ENCODE measurements around the gene GSC2.

- TF ChIP-seq CTCF (IDR thresholded peaks at IDR 0.05; ENCODE audit: low read depth, low read length, missing input control) (no peak), SP1 (IDR thresholded peaks at IDR 0.05) (no peak), MAX (IDR thresholded peaks at IDR 0.05) (no peak), FOXA1 (IDR thresholded peaks at IDR 0.05) (no peak), YY1 (IDR thresholded peaks at IDR 0.05) (no peak), ZBTB33 (IDR thresholded peaks at IDR 0.05) (no peak), EGR1 (IDR thresholded peaks at IDR 0.05; ENCODE audit: low read depth in 2 of 2) (no peak), REST (IDR thresholded peaks at IDR 0.05) (no peak), GABPA (IDR thresholded peaks at IDR 0.05 in 1 of 2, conservative IDR thresholded peaks at IDR 0.05 in 1 of 2) (no peak), HNF4G (IDR thresholded peaks at IDR 0.05) (no peak), ATF3 (IDR thresholded peaks at IDR 0.05) (no peak), RAD21 (IDR thresholded peaks at IDR 0.05) (no peak), JUND (IDR thresholded peaks at IDR 0.05) (no peak)
Observed at GRCh38 chr22:19175602-19176174, 25.6 kb upstream of the GSC2 start.

Data from liver (tissue), 3 donors.